Measurements from ENCODE around the gene MEN1.

Gene MEN1

DNA sequence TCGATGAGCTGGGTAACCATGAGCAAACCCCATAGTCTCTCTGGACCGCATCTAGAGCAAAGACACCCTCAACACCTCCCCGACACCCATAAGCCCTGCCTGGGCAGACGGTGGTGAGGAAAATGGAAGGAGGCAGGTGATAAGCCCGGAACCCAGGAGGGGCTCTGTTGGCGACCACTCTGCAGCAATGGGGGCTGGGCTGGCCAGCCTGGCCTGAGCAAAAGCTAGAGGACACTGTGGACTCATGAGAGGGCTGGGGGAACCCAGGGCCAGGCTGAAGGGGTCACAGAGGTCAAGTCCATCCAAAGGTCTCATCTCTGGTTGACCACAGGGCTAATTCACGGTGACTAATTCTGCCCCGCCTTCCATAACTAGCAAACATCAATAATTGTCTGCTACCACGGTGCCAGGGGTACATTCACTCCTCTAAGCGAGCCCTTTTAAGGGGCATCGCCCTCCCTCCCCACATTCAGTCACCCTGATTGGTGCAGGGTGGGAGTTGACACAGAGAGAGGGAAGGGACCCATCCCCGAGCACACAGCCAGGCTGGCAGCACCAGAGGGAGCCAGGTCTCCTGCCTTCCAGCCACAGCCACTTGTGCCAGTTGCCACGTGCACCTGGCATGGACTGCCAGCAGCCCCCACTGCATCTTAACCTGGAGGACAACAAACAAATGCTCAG lies 54.5 kb downstream of the MEN1 start:
- TF ChIP-seq, protein P1, sequence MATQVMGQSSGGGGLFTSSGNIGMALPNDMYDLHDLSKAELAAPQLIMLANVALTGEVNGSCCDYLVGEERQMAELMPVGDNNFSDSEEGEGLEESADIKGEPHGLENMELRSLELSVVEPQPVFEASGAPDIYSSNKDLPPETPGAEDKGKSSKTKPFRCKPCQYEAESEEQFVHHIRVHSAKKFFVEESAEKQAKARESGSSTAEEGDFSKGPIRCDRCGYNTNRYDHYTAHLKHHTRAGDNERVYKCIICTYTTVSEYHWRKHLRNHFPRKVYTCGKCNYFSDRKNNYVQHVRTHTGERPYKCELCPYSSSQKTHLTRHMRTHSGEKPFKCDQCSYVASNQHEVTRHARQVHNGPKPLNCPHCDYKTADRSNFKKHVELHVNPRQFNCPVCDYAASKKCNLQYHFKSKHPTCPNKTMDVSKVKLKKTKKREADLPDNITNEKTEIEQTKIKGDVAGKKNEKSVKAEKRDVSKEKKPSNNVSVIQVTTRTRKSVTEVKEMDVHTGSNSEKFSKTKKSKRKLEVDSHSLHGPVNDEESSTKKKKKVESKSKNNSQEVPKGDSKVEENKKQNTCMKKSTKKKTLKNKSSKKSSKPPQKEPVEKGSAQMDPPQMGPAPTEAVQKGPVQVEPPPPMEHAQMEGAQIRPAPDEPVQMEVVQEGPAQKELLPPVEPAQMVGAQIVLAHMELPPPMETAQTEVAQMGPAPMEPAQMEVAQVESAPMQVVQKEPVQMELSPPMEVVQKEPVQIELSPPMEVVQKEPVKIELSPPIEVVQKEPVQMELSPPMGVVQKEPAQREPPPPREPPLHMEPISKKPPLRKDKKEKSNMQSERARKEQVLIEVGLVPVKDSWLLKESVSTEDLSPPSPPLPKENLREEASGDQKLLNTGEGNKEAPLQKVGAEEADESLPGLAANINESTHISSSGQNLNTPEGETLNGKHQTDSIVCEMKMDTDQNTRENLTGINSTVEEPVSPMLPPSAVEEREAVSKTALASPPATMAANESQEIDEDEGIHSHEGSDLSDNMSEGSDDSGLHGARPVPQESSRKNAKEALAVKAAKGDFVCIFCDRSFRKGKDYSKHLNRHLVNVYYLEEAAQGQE (IDR thresholded peaks at IDR 0.05; ENCODE audit: low read depth) = no peak
- no peak for TF ChIP-seq RAD21 (IDR thresholded peaks at IDR 0.05; ENCODE audit: low read depth)
- TF ChIP-seq ZBTB7A (IDR thresholded peaks at IDR 0.05; ENCODE audit: low read depth) = no peak
- TF ChIP-seq TCF12 (IDR thresholded peaks at IDR 0.05; ENCODE audit: low read depth) = no peak
- no peak for TF ChIP-seq MAX (IDR thresholded peaks at IDR 0.05)

DNA sequence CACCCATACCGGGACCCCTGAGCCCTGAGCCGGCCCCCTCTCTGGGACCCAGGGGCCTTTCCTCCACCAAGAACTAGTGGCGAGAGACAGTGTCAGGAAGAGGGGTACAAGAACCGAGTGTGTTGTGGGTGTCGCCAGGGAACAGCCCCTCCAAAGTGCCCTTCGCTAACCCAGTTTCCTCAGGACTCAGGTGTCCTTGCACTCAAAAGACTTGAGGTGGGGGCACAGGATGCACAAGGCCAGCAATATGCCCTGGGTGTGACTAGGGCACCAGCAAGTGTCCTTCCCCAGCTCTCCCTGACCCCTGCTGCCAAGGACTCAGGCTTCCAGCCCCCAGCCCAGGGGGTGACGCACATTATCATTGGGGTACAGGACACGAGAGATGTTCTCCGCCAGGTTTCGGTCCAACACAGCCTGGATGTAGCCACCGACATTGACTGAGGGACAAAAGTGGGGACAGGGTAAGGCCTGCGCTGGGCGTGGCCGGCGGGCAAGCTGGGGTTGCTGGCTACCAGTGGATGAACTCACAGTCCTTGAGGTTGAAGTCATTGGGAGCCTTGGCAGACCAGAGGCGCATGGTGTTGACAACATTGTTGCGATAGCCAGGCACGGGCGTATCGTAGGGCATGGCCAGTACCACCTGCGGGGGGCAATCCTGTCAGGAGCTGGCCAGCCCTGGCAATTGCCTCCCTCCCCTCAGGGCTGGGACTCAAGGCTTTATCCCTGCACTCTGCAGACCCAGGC lies 55.3 kb downstream of the MEN1 start:
- no peak for TF ChIP-seq CREB1 (IDR thresholded peaks at IDR 0.05; ENCODE audit: low read depth)
- TF ChIP-seq EP300 (IDR thresholded peaks at IDR 0.05; ENCODE audit: borderline replicate concordance) = no peak
- no peak for TF ChIP-seq MAX (IDR thresholded peaks at IDR 0.05)

DNA sequence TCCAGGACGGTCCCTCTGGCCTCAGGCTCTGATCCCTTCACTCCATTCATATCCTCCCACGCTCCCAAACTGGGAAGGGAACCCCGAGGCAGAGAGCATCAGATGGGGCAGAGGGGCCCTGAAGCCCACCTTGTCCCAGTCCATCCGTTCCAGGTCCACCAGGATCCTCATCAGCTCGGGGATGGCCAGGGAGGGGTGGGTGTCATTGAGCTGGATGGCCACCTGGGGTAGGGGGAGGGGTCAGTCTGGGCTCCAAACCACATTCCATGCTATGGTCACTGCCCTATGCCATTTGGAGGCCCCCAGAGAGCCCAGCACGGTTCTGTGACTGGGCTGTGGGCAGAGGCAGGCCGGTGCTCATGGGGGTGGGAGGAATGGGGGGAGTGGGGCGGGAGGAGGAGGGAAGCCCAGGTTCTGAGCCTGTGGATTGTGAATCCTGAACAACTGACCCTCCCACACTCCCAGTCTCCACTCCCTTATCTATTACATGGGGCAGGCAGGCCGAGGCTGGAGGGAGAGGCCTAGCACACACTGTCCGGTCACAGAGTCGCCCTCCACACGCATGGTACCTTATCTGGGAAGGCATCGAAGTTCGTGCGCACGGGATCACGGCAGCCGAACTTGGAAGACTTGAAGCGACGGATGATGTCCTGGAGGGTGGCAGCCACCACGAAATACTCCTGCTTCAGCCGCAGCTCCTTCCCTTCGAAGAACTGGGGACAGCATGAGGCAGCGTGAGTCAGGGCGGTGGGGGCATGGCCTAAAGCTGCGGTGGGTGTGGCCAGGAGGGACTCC lies 56.0 kb downstream of the MEN1 start:
- TF ChIP-seq TAF1 (IDR thresholded peaks at IDR 0.05; ENCODE audit: low read depth) (no peak), CREB1 (IDR thresholded peaks at IDR 0.05; ENCODE audit: low read depth) (no peak), EGR1 (IDR thresholded peaks at IDR 0.05) (no peak)

All from Ishikawa (cell line).